GM21447 (cell line): ENCODE results near the gene FNTB.
A peak's percentile ranks its signal among the peaks of the same experiment; 100 is the strongest.
"Not testable (repeated sequence)": the region's sequence is repeated elsewhere in the genome, so short reads cannot be mapped to it uniquely, and the experiment has no call there.

ENCODE experiments used
- ATAC-seq: cut with Tn5 transposase; IDR thresholded peaks from one replicate; pipeline ENCODE4 v1.9.1; 2021; ENCODE audit not compliant: unreplicated experiment

The FNTB gene

GRCh38 chr14:65080960-65081747 lies 94.5 kb downstream of the FNTB start:
- ATAC-seq = no peak

DNA sequence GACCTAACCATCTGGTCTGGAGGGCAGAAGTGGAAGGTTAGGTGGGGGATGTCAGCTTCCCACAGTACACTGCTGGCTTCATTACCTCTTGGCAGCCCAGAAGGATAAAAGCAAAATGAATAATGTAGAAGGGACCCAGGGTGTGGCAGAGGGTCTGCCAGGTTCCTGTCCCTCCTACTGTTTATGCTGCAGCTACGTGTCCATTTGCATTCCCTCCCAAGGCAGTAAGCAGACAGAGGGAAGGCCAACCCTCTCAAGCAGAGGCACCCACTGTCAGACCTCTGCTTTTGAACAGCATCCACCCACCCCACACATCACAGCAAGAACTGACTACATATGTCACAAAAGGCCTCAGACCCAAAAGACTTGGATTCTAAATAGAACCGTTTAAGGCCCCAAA lies 96.2 kb downstream of the FNTB start:
- ATAC-seq = no peak

DNA sequence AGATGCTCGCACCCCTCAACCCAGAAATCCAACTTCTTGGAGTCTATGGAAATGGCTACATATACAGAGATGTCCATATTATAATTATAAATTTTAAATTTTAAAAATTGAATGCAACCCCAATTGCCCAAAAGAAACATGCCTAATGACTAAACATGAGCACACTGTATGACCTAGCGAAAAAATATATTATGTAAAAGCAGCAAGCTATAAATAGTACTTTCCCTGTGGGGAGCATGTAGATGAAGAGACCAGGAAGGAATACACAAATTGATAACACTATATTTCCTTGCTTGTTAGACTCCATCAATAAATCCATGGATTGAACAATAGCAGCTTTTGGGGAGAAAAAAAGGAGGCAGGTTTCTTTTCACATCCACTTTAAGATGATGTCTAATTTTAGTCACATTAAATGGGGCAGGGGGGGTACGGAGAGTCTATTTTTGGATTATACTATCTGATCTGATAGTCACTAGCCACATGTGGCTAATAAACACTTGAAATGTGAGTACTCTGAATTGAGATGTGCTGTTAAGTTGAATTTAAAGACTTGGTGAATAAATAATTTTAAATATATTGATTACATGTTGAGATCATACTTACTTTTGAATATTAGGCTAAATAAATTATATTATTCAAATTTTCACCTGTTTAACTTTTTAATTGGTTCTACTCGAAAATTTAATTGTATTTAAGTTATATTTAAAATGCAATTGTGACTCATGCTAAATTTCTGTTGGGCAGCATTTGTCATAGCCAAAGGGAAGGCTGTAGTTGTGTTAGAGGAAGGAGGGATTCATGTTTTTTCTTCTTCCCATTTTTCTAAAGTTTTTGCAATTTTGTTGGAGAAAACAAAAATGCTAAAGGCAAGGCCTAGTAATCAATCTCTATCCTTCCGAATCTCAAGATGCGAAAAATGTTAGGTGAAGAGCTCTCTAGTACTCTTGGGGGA lies 98.1 kb downstream of the FNTB start:
- no peak for ATAC-seq

DNA sequence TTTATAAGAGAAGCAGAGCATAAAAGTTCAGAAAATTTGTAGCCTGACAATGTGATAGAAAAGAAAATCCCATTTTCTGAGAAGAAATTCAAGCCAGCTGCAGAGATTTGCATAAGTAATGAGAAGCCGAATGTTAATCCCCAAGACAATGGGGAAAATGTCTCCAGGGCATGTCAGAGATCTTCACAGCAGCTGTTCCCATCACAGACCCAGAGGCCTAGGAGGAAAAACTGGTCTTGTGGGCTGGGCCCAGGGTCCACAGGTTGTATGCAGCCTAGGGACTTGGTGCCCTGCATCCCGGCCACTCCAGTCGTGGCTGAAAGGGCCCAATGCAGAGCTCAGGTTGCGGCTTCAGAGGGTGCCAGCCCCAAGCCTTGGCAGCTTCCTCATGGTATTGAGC lies 100.0 kb downstream of the FNTB start:
- not testable (repeated sequence) for ATAC-seq

GRCh38 chr14:65087835-65088234 lies 101.1 kb downstream of the FNTB start:
- not testable (repeated sequence) for ATAC-seq

- no peak for ATAC-seq
Measured at GRCh38 chr14:65092349-65092748, 105.7 kb downstream of the FNTB start.

- ATAC-seq = no peak
Measured at GRCh38 chr14:65095633-65096205, 109.0 kb downstream of the FNTB start.

DNA sequence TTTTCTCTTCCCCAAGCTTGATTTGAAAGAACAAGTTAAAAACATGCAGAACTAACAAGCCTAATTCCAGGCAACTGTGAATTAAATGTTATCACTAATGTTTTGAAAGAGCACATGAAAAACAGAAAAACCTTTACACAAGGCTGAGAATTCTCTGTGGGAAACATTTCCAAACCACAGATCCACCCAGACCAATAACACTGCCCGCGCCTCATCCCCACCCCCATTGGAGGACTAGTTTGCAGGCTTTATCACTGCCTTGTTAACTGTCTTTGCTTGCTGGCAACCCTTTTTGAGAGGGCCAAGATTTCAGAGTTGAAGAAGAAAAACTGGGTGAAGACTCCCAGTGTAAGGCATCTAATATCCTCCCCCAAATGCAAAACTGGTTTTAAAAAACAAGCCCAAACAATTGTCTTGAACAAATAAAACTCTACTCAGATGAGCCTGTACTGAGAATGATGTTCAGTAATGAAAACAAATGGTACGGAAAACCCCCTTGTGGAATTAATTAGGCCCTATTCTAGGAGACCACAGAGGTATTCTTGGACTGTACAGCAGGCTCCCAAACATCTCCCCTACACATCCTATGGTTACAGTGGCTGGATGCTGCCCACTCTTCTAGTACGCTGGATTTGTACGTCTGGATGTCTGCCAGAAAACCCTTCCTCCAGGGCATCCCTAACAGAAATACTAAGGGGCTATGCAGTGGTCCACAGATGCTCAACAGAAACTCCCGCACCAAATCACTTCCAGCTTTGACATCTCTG lies 109.8 kb downstream of the FNTB start:
- ATAC-seq = no peak

DNA sequence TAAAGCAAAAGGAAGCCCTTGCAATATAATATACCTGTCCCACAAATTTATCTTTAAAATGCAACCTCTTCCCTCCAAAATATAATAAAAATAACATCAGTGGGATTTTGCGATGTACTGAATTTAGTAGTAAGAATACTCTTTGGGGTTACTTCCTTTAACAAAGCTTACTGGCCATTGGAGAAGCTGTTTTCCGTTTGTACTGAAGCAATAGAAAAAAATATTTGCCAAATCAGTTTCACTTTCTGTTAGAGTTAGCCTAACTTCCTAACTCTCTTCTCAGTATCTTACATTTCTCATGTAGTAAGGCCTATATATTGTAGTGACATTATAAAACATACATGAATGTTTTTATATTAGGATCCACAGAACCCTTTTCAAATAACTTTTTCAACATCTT lies 111.9 kb downstream of the FNTB start:
- ATAC-seq = no peak

DNA sequence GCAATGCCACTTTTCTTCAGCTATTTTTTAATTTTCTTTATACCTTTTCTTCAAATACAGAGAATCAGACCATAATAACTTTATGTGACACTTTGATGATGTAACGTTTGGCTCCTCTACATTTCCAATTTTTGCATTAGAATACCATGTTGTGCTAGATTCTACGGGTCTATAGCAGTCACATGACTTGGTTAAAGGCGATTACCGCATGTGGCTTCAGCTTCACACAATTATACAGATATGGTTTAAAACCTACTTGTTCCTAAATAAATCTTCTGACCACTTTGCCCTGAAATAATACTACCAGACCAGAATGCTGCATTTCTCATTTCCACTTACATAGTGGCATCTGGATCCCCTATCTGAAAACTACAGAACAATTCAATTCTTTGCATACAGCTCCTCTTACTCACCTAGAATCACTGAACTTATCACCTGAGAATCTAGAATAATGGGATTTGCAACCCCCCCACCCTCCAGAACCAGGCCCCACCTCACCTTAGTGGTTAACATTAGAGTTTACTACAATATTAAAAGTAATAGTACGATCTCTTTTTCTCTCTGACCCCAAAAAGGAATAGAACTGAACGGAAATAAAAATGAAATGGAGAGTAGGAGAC lies 114.3 kb downstream of the FNTB start:
- no peak for ATAC-seq

- no peak for ATAC-seq
Measured at GRCh38 chr14:65101631-65102440, 115.1 kb downstream of the FNTB start.

DNA sequence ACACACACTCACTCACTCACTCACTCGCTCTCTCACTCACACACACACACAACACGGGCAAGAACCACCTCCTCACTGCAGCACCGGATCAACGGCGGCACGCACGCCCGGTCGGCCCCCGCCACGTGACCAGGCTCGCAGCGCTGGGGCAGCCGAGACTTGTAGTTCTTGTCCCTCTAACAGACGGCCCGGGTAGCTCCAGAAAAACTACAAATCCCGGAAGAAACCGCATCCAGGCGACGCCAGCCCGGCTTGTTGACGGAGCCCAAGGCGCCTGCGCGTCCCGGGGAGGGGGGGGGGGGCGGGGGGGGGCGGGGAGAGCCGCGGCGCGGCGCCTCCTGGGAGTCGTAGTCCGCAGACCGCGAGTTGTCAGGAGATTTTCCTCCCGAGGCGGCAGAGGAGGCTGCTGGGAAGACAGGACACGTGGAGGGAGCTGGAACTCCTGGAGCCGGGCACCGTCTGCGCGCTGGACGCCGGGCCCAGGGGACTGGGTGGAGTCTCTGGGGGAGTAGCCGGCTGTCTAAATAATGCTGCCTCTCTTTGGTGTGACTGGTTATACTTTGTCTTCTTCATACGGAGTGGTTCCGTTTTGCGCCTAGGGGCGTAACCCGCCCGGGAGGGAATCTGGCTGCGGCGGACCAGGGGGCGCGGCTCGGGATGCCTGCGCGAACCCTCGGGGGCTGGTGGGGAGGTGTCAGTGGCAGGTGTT lies 115.9 kb downstream of the FNTB start, which contains the start of gene MAX:
MAX (minus strand) TSS at position 77 of the 709 bp plus-strand sequence. CDS start 178 bp downstream, outside the sequence.
- ATAC-seq = peak; percentile 85

DNA sequence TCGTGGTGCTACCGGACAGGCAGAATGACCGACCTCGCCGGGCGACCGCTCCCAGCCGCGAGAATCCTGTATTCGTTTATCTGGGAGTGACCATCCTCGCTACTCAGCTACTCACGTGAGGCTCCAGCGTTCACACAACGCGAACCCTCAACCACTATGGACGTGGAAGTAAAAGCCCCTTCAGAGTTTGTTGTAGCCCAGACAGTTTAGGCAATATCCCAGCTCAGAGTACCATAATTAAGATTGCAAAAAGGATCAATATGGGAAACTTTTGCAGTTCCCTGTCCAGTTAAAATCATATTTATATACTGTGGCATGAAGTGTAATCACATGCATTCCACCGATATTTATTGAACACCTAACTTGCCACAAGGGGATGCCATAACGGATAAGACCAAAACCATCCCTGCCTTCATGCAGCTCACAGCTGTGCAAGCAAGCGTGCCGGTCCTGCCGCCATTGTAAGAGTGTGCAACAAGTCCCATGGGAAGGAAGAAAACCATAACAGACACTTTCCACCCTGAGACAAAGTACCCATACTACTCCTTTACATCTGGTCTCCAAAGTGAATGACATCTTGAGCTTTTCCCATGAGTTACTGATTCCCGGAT lies 116.6 kb downstream of the FNTB start:
- no peak for ATAC-seq

GRCh38 chr14:65104791-65105190 lies 118.1 kb downstream of the FNTB start:
- no peak for ATAC-seq

GRCh38 chr14:65106316-65106715 lies 119.6 kb downstream of the FNTB start:
- ATAC-seq = no peak

GRCh38 chr14:65106736-65107135 lies 120.0 kb downstream of the FNTB start:
- no peak for ATAC-seq

- ATAC-seq = no peak
Measured at GRCh38 chr14:65107200-65107599, 120.5 kb downstream of the FNTB start.

DNA sequence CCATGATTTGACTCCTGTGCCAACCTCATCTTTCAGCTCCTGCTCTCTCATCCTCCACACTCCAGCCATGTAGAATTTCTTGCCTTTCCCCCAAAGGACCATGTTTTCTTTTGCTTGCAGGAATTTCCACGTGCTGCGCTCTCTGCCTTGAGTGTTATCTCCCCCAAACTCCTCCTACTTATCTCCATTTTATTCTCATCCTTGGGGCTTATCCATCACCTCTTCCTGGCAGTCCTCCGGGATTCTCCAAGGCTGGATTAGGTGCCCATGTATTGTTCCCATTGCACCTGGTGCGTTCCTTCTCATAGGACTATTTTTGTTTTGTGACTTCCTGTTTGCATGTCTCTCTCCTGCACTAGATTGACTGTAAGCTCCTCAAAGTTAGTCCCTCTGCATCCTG lies 122.7 kb downstream of the FNTB start:
- no peak for ATAC-seq
